Left cardiac atrium (tissue), 4 donors: ENCODE data around the gene UBE2K. TPM values are rescaled to one million over a fixed set of nuclear protein-coding genes. Genes with fewer than 3 reads are reported as not detected.
A peak's percentile ranks its signal among the peaks of the same experiment; 100 is the strongest.
"Not testable (repeated sequence)": the region's sequence is repeated elsewhere in the genome, so short reads cannot be mapped to it uniquely, and the experiment has no call there.

Experiments used
- ATAC-seq, 2 donors: fragments of 200-7000 bp; cut with Tn5 transposase; one replicate each; pipeline ENCODE4 v1.9.1; 2020; ENCODE audit warnings: mild to moderate bottlenecking in 2 of 2, moderate library complexity in 2 of 2
- DNase-seq: peaks from one replicate; pipeline ENCODE4 v3.0.0-alpha.2; 2020
- intact Hi-C, 2 donors: fragments of 100-400 bp; cut with DNase I; formaldehyde crosslinking; loops; one replicate each; pipeline versions ENCODE4 v1.14.1 to v1.15.1; 2022 to 2023
- total RNA-seq, 2 donors: library from RNA; stranded (reverse); fragmentation: NEBNext Ultra II Directional; extraction: Animal tissue kit (Norgen Biotek cat#: 25700); gene quantifications; one replicate each; pipeline ENCODE4 v1.2.1, GENCODE V29; 2021
- donor health status: DM: no; HTN: yes; CAD: no.
- donor health status: DM: no; HTN: yes; CAD: no; lungs with severe emphysema.
- donor health status: DM: yes; HTN: yes; CAD: no.
- donor health status: Dilated cardiomyopathy.

UBE2K gene
- total RNA-seq, 2 donors from 2014 or later = 52.2 to 60.9 TPM

GRCh38 chr4:39770471-39770870 lies 72.5 kb downstream of the UBE2K start:
- intact Hi-C loops = no loop called here

GRCh38 chr4:39770969-39771724 lies 73.2 kb downstream of the UBE2K start:
- peak in 1 of 2 donors; percentile 35 for ATAC-seq
- intact Hi-C loops = no loop called here

More at GRCh38 chr4:39770471-39770870, 72.5 kb downstream of the UBE2K start:
- ATAC-seq = peak in 1 of 2 donors; percentile 19
- no peak for DNase-seq

GRCh38 chr4:39781988-39782387 lies 84.1 kb downstream of the UBE2K start:
- DNase-seq, ATAC-seq, intact Hi-C loops: not testable (repeated sequence)

More at GRCh38 chr4:39770969-39771724, 73.2 kb downstream of the UBE2K start:
- no peak for DNase-seq

GRCh38 chr4:39785083-39785482 lies 87.1 kb downstream of the UBE2K start:
- DNase-seq (no peak), ATAC-seq (no peak)
- intact Hi-C loops = no loop called here

GRCh38 chr4:39786838-39787237 lies 88.9 kb downstream of the UBE2K start:
- intact Hi-C loops = no loop called here
- no peak for DNase-seq
- ATAC-seq = no peak

GRCh38 chr4:39792128-39792527 lies 94.2 kb downstream of the UBE2K start:
- no peak for DNase-seq
- ATAC-seq = no peak
- intact Hi-C loops = no loop called here

GRCh38 chr4:39792529-39792928 lies 94.6 kb downstream of the UBE2K start:
- no peak for ATAC-seq

GRCh38 chr4:39792976-39793375 lies 95.0 kb downstream of the UBE2K start:
- ATAC-seq, intact Hi-C loops, DNase-seq: not testable (repeated sequence)

More at GRCh38 chr4:39792529-39792928, 94.6 kb downstream of the UBE2K start:
- DNase-seq = no peak
- intact Hi-C loops = no loop called here

GRCh38 chr4:39802005-39802404 lies 104.1 kb downstream of the UBE2K start:
- DNase-seq (no peak), ATAC-seq (no peak)
- intact Hi-C loops = no loop called here

GRCh38 chr4:39808231-39808749 lies 110.4 kb downstream of the UBE2K start:
- ATAC-seq = no peak

GRCh38 chr4:39812500-39812899 lies 114.6 kb downstream of the UBE2K start:
- no peak for DNase-seq
- no peak for ATAC-seq
- intact Hi-C loops = no loop called here

More at GRCh38 chr4:39808231-39808749, 110.4 kb downstream of the UBE2K start:
- intact Hi-C loops = no loop called here
- no peak for DNase-seq

GRCh38 chr4:39813033-39813432 lies 115.1 kb downstream of the UBE2K start:
- intact Hi-C loops, ATAC-seq, DNase-seq: not testable (repeated sequence)

GRCh38 chr4:39813761-39814160 lies 115.8 kb downstream of the UBE2K start:
- ATAC-seq, DNase-seq, intact Hi-C loops: not testable (repeated sequence)

GRCh38 chr4:39814403-39815185 lies 116.7 kb downstream of the UBE2K start:
- no peak for DNase-seq
- intact Hi-C loops = no loop called here
- no peak for ATAC-seq

- intact Hi-C loops = no loop called here
- DNase-seq (no peak), ATAC-seq (no peak)
These were observed 120.7 kb downstream of the UBE2K start for GRCh38 chr4:39818646-39819045.

- intact Hi-C loops = no loop called here
- no peak for DNase-seq
- ATAC-seq = no peak
These were observed 122.2 kb downstream of the UBE2K start for GRCh38 chr4:39820186-39820585.

GRCh38 chr4:39821951-39822350 lies 124.0 kb downstream of the UBE2K start:
- DNase-seq (no peak), ATAC-seq (no peak)
- intact Hi-C loops = no loop called here

GRCh38 chr4:39822662-39823061 lies 124.7 kb downstream of the UBE2K start:
- intact Hi-C loops = no loop called here
- no peak for ATAC-seq
- no peak for DNase-seq

GRCh38 chr4:39823191-39823590 lies 125.3 kb downstream of the UBE2K start:
- intact Hi-C loops = no loop called here
- DNase-seq (no peak), ATAC-seq (peak in 1 of 2 donors; percentile 50)

- intact Hi-C loops = no loop called here
- DNase-seq = no peak
- no peak for ATAC-seq
These were observed 127.2 kb downstream of the UBE2K start for GRCh38 chr4:39825090-39825489.
